ENCODE measurements around the gene MRRF.

MRRF gene

GRCh38 chr9:122372856-122373845, 108.5 kb downstream of the MRRF start:
- Histone ChIP-seq H3K27ac (replicated peaks) (no peak overlapping the region), H3K4me3 (replicated peaks; ENCODE audit: insufficient read depth, low read length) (no peak overlapping the region), H3K27me3 (ENCODE audit: insufficient read depth, poor library complexity, severe bottlenecking) (no peaks in the 10 kb centered on the region)
- no peak for DNase-seq (ENCODE audit: low read depth in 1 of 2, low spot score in 1 of 2)
- no peak for TF ChIP-seq POLR2AphosphoS5 (IDR thresholded peaks at IDR 0.05; ENCODE audit: low read depth)
- no peak for TF ChIP-seq GABPA (IDR thresholded peaks at IDR 0.05; ENCODE audit: low read depth)
- TF ChIP-seq SPI1 (IDR thresholded peaks at IDR 0.05; ENCODE audit: borderline replicate concordance, low read depth) = no peak

GRCh38 chr9:122374885-122375420, 110.3 kb downstream of the MRRF start:
- H3K27ac ChIP-seq (replicated peaks) = no peak overlapping the region
- no peak overlapping the region for H3K4me3 ChIP-seq (replicated peaks; ENCODE audit: insufficient read depth, low read length)
- TF ChIP-seq, protein P1, sequence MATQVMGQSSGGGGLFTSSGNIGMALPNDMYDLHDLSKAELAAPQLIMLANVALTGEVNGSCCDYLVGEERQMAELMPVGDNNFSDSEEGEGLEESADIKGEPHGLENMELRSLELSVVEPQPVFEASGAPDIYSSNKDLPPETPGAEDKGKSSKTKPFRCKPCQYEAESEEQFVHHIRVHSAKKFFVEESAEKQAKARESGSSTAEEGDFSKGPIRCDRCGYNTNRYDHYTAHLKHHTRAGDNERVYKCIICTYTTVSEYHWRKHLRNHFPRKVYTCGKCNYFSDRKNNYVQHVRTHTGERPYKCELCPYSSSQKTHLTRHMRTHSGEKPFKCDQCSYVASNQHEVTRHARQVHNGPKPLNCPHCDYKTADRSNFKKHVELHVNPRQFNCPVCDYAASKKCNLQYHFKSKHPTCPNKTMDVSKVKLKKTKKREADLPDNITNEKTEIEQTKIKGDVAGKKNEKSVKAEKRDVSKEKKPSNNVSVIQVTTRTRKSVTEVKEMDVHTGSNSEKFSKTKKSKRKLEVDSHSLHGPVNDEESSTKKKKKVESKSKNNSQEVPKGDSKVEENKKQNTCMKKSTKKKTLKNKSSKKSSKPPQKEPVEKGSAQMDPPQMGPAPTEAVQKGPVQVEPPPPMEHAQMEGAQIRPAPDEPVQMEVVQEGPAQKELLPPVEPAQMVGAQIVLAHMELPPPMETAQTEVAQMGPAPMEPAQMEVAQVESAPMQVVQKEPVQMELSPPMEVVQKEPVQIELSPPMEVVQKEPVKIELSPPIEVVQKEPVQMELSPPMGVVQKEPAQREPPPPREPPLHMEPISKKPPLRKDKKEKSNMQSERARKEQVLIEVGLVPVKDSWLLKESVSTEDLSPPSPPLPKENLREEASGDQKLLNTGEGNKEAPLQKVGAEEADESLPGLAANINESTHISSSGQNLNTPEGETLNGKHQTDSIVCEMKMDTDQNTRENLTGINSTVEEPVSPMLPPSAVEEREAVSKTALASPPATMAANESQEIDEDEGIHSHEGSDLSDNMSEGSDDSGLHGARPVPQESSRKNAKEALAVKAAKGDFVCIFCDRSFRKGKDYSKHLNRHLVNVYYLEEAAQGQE (IDR thresholded peaks at IDR 0.05; ENCODE audit: insufficient replicate concordance, low read depth) = no peak
- TF ChIP-seq SPI1 (IDR thresholded peaks at IDR 0.05; ENCODE audit: borderline replicate concordance, low read depth) = no peak
- TF ChIP-seq, protein P2, sequence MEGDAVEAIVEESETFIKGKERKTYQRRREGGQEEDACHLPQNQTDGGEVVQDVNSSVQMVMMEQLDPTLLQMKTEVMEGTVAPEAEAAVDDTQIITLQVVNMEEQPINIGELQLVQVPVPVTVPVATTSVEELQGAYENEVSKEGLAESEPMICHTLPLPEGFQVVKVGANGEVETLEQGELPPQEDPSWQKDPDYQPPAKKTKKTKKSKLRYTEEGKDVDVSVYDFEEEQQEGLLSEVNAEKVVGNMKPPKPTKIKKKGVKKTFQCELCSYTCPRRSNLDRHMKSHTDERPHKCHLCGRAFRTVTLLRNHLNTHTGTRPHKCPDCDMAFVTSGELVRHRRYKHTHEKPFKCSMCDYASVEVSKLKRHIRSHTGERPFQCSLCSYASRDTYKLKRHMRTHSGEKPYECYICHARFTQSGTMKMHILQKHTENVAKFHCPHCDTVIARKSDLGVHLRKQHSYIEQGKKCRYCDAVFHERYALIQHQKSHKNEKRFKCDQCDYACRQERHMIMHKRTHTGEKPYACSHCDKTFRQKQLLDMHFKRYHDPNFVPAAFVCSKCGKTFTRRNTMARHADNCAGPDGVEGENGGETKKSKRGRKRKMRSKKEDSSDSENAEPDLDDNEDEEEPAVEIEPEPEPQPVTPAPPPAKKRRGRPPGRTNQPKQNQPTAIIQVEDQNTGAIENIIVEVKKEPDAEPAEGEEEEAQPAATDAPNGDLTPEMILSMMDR (IDR thresholded peaks at IDR 0.05; ENCODE audit: insufficient read depth, low read length) = no peak
- TF ChIP-seq POLR2AphosphoS5 (IDR thresholded peaks at IDR 0.05; ENCODE audit: low read depth) = no peak
- no peak for TF ChIP-seq GABPA (IDR thresholded peaks at IDR 0.05; ENCODE audit: low read depth)
- no peak for DNase-seq (ENCODE audit: low read depth in 1 of 2, low spot score in 1 of 2)
- no peaks in the 10 kb centered on the region for H3K27me3 ChIP-seq (ENCODE audit: insufficient read depth, poor library complexity, severe bottlenecking)

DNA sequence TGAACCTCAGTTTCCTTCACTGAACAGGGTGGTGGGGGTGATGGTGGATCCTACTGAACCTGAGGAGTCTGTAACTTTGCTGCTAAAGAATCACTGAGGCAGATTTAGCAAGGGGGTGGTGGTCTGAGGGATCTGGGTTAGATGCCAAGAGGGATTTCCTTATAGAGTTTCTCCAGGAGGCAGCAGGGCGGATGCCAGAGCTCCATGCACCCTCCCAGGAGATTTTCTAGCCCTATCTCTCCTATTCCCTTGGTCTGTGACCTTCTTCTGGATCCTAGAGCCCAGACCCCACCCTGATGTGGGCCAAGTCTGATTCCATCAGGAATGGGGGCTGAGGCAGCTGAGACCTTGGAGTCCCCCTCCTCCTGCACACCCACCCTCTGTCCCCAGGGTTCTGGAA, 112.1 kb downstream of the MRRF start:
- Histone ChIP-seq H3K27ac (replicated peaks) (no peak overlapping the region), H3K4me3 (replicated peaks; ENCODE audit: insufficient read depth, low read length) (no peak overlapping the region), H3K27me3 (ENCODE audit: insufficient read depth, poor library complexity, severe bottlenecking) (no peaks in the 10 kb centered on the region)
- no peak for DNase-seq (ENCODE audit: low read depth in 1 of 2, low spot score in 1 of 2)
- TF ChIP-seq, protein P1 (IDR thresholded peaks at IDR 0.05; ENCODE audit: insufficient replicate concordance, low read depth) = no peak
- TF ChIP-seq, protein P2 (IDR thresholded peaks at IDR 0.05; ENCODE audit: insufficient read depth, low read length) = no peak
- no peak for TF ChIP-seq GABPA (IDR thresholded peaks at IDR 0.05; ENCODE audit: low read depth)
- TF ChIP-seq SPI1 (IDR thresholded peaks at IDR 0.05; ENCODE audit: borderline replicate concordance, low read depth) = no peak
- TF ChIP-seq POLR2AphosphoS5 (IDR thresholded peaks at IDR 0.05; ENCODE audit: low read depth) = no peak
